ENCODE measurements around the gene NKTR. TPM values are rescaled to one million over a fixed set of nuclear protein-coding genes. Genes with fewer than 3 reads are reported as not detected.
A peak's percentile ranks its signal among the peaks of the same experiment; 100 is the strongest.

Gene NKTR
- total and polyA plus RNA-seq, 2 of the 13 experiments (the other 11 are each of a cell fraction or from before 2014, with no cell fraction given): 41.3 to 59.6 TPM

GRCh38 chr3:42581709-42582473 lies 18.6 kb upstream of the NKTR start, which contains the start of gene SEC22C (continued):
- TF ChIP-seq, protein P1, sequence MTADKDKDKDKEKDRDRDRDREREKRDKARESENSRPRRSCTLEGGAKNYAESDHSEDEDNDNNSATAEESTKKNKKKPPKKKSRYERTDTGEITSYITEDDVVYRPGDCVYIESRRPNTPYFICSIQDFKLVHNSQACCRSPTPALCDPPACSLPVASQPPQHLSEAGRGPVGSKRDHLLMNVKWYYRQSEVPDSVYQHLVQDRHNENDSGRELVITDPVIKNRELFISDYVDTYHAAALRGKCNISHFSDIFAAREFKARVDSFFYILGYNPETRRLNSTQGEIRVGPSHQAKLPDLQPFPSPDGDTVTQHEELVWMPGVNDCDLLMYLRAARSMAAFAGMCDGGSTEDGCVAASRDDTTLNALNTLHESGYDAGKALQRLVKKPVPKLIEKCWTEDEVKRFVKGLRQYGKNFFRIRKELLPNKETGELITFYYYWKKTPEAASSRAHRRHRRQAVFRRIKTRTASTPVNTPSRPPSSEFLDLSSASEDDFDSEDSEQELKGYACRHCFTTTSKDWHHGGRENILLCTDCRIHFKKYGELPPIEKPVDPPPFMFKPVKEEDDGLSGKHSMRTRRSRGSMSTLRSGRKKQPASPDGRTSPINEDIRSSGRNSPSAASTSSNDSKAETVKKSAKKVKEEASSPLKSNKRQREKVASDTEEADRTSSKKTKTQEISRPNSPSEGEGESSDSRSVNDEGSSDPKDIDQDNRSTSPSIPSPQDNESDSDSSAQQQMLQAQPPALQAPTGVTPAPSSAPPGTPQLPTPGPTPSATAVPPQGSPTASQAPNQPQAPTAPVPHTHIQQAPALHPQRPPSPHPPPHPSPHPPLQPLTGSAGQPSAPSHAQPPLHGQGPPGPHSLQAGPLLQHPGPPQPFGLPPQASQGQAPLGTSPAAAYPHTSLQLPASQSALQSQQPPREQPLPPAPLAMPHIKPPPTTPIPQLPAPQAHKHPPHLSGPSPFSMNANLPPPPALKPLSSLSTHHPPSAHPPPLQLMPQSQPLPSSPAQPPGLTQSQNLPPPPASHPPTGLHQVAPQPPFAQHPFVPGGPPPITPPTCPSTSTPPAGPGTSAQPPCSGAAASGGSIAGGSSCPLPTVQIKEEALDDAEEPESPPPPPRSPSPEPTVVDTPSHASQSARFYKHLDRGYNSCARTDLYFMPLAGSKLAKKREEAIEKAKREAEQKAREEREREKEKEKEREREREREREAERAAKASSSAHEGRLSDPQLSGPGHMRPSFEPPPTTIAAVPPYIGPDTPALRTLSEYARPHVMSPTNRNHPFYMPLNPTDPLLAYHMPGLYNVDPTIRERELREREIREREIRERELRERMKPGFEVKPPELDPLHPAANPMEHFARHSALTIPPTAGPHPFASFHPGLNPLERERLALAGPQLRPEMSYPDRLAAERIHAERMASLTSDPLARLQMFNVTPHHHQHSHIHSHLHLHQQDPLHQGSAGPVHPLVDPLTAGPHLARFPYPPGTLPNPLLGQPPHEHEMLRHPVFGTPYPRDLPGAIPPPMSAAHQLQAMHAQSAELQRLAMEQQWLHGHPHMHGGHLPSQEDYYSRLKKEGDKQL (CRISPR knock-in tag; IDR thresholded peaks at IDR 0.05; ENCODE audit: low read depth): no peak
- no peak for TF ChIP-seq NCOA5 (CRISPR knock-in tag; IDR thresholded peaks at IDR 0.05)
- TF ChIP-seq TAF15 (IDR thresholded peaks at IDR 0.05; ENCODE audit: low read depth, low read length, poor library complexity, severe bottlenecking): no peak
- TF ChIP-seq ZBTB38 (CRISPR knock-in tag; IDR thresholded peaks at IDR 0.05): peak; percentile 67; the same call in 1 of the 2 replicates
- peak; percentile 81; the same call in 1 of the 2 replicates for TF ChIP-seq AKAP8 (CRISPR knock-in tag; IDR thresholded peaks at IDR 0.05)
- TF ChIP-seq ZNF777 (CRISPR knock-in tag; IDR thresholded peaks at IDR 0.05): peak; percentile 70; the same call in 1 of the 2 replicates
- no peak for TF ChIP-seq PLRG1 (conservative IDR thresholded peaks at IDR 0.05)
- TF ChIP-seq HOXA3 (CRISPR knock-in tag; IDR thresholded peaks at IDR 0.05): peak; percentile 14; the same call in 1 of the 2 replicates
- no peak for TF ChIP-seq NR2F1 (CRISPR knock-in tag; IDR thresholded peaks at IDR 0.05)
- TF ChIP-seq ZNF775 (CRISPR knock-in tag; IDR thresholded peaks at IDR 0.05; ENCODE audit: borderline replicate concordance): no peak
- TF ChIP-seq ZNF296 (CRISPR knock-in tag; conservative IDR thresholded peaks at IDR 0.05): 0 out of 2 replicates have a peak, but pooled peaks have one; percentile 32
- TF ChIP-seq ZNF878 (CRISPR knock-in tag; IDR thresholded peaks at IDR 0.05): no peak
- no peak for TF ChIP-seq DNMT3B (CRISPR knock-in tag; conservative IDR thresholded peaks at IDR 0.05)
- TF ChIP-seq MYC (CRISPR knock-in tag; IDR thresholded peaks at IDR 0.05; ENCODE audit: borderline replicate concordance): peak; percentile 52; the same call in 1 of the 2 replicates
- peak; percentile 58; the same call in 1 of the 2 replicates for TF ChIP-seq RCOR2 (CRISPR knock-in tag; IDR thresholded peaks at IDR 0.05)
- TF ChIP-seq ZNF570 (CRISPR knock-in tag; IDR thresholded peaks at IDR 0.05; ENCODE audit: borderline replicate concordance): no peak
- peak; percentile 85; the same call in 1 of the 2 replicates for TF ChIP-seq AHR (CRISPR knock-in tag; IDR thresholded peaks at IDR 0.05)
- TF ChIP-seq ZNF496 (CRISPR knock-in tag; IDR thresholded peaks at IDR 0.05; ENCODE audit: insufficient replicate concordance): no peak
- peak; percentile 72 for TF ChIP-seq ZNF574 (CRISPR knock-in tag; IDR thresholded peaks at IDR 0.05)
